MM.1S (cell line): ENCODE results near the gene KCTD5.

Experiments used
- DNase-seq: peaks from one replicate; pipeline ENCODE4 v3.0.0-alpha.2; 2015
- H2AFZ ChIP-seq: fragments of 300-600 bp; sonication (generic); 2 replicates; pipeline ENCODE4 v1.6.0; 2016; ENCODE audit warnings: antibody characterized with exemption, low read length
- H3F3A ChIP-seq: fragments of 300-600 bp; sonication (generic); 2 replicates; pipeline ENCODE4 v1.6.1; 2016; ENCODE audit warnings: mild to moderate bottlenecking, antibody characterized with exemption, low read length, moderate library complexity, mixed read lengths; ENCODE audit not compliant: insufficient read depth
- H3K27ac ChIP-seq: fragments of 300-600 bp; sonication (generic); 2 replicates; pipeline ENCODE4 v1.5.1; 2016; ENCODE audit warnings: mild to moderate bottlenecking, low read length
- H3K27me3 ChIP-seq: fragments of 300-600 bp; sonication (generic); replicated peaks from 2 replicates; pipeline ENCODE4 v1.6.0; 2016; ENCODE audit warnings: low read length; ENCODE audit not compliant: insufficient read depth
- H3K36me3 ChIP-seq: fragments of 300-600 bp; sonication (generic); replicated peaks from 2 replicates; pipeline ENCODE4 v1.6.1; 2016; ENCODE audit warnings: mild to moderate bottlenecking, low read length, mixed read lengths; ENCODE audit not compliant: insufficient read depth
- H3K4me1 ChIP-seq: fragments of 300-600 bp; sonication (generic); 2 replicates; pipeline ENCODE4 v1.6.1; 2016; ENCODE audit warnings: low read length, mixed read lengths
- H3K4me2 ChIP-seq: fragments of 300-600 bp; sonication (generic); 2 replicates; pipeline ENCODE4 v1.6.0; 2016; ENCODE audit warnings: low read depth, low read length
- H3K4me3 ChIP-seq: fragments of 300-600 bp; sonication (generic); 2 replicates; pipeline ENCODE4 v1.5.1; 2016; ENCODE audit warnings: low read length, mixed read lengths
- H3K79me2 ChIP-seq: fragments of 300-600 bp; sonication (generic); 2 replicates; pipeline ENCODE4 v1.6.1; 2016; ENCODE audit warnings: mixed run types, low read length, mixed read lengths
- H3K9ac ChIP-seq: fragments of 300-600 bp; sonication (generic); 2 replicates; pipeline ENCODE4 v1.6.1; 2016; ENCODE audit warnings: low read length, mixed read lengths
- H3K9me2 ChIP-seq: fragments of 300-600 bp; sonication (generic); replicated peaks from 2 replicates; pipeline ENCODE4 v1.6.1; 2016; ENCODE audit warnings: mild to moderate bottlenecking, low read length, mixed read lengths; ENCODE audit not compliant: insufficient read depth
- H3K9me3 ChIP-seq: fragments of 300-600 bp; sonication (generic); replicated peaks from 2 replicates; pipeline ENCODE4 v1.6.1; 2016; ENCODE audit warnings: mild to moderate bottlenecking, low read length, mixed read lengths; ENCODE audit not compliant: insufficient read depth
- H4K20me1 ChIP-seq: fragments of 300-600 bp; sonication (generic); 2 replicates; pipeline ENCODE4 v1.6.1; 2016; ENCODE audit warnings: mild to moderate bottlenecking, low read length, moderate library complexity, mixed read lengths; ENCODE audit not compliant: insufficient read depth
- EZH2 ChIP-seq: fragments of 300-600 bp; sonication (generic); optimal IDR thresholded peaks from 2 replicates; pipeline ENCODE3; 2017; ENCODE audit warnings: low read depth, mild to moderate bottlenecking, antibody characterized with exemption, low read length, mixed read lengths
- EZH2phosphoT487 ChIP-seq: fragments of 300-600 bp; sonication (generic); IDR thresholded peaks from 2 replicates; pipeline ENCODE4 v1.6.1; 2018; ENCODE audit warnings: antibody characterized with exemption, low read length
- TF ChIP-seq, protein P1 (sequence below): fragments of 300-600 bp; sonication (generic); IDR thresholded peaks from 2 replicates; pipeline ENCODE4 v1.5.1; 2016; ENCODE audit warnings: antibody characterized with exemption, low read length, mixed read lengths

The KCTD5 gene

DNA sequence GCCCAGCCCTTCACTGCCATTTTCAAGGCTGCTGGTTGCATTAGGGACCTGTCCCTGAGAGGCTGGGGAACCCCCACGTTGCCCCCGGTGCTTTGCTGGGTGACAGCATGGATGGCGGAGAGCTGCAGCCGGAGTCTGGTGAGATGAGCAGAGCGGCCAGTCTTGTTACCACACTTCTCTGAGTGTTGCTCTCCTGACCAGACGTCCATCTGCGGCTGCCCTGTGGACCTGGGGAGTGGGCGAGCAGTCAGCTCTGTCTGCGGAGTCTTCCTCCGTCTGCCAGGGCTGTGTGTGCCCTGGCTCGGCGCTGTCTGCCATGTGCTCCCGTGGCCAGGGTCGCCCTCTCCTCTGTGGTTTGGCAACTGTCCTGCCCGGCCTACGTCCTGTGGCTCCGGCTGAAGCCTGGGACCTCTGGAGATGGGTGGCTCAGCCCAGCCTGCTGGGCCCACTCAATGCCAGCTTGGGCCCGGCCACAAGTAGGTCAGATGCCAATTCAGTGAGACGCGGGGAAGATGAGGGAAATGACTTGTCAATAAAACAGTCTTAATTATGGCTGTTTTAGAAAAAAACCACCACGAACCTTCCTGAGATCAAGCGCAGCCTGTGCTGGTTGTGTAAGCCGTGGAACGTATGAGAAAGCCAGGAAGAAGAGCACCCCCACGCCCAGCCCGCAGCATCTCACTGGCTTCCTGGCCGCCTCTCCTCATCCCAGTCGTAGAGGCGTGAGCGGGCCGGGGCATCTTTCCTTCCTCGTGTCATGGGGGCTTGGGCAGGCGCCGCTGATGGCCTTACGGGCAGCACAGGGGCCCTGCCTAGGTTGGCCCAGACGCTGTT lies 7.9 kb downstream of the KCTD5 start:
- H3K4me3 ChIP-seq, result no peak overlapping the region
- H3K4me1 ChIP-seq, result peaks cover 7% of the 10 kb centered on the region
- no peaks in the 10 kb centered on the region for H4K20me1 ChIP-seq
- no peak overlapping the region for H3K4me2 ChIP-seq
- no peaks in the 10 kb centered on the region for H3K27me3 ChIP-seq
- H3K79me2 ChIP-seq, result peaks cover 51% of the 10 kb centered on the region
- TF ChIP-seq EZH2phosphoT487, result no peak
- TF ChIP-seq, protein P1, sequence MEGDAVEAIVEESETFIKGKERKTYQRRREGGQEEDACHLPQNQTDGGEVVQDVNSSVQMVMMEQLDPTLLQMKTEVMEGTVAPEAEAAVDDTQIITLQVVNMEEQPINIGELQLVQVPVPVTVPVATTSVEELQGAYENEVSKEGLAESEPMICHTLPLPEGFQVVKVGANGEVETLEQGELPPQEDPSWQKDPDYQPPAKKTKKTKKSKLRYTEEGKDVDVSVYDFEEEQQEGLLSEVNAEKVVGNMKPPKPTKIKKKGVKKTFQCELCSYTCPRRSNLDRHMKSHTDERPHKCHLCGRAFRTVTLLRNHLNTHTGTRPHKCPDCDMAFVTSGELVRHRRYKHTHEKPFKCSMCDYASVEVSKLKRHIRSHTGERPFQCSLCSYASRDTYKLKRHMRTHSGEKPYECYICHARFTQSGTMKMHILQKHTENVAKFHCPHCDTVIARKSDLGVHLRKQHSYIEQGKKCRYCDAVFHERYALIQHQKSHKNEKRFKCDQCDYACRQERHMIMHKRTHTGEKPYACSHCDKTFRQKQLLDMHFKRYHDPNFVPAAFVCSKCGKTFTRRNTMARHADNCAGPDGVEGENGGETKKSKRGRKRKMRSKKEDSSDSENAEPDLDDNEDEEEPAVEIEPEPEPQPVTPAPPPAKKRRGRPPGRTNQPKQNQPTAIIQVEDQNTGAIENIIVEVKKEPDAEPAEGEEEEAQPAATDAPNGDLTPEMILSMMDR, result no peak
- no peak for TF ChIP-seq EZH2
- no peak overlapping the region for H3K27ac ChIP-seq
- H3F3A ChIP-seq, result peaks cover 13% of the 10 kb centered on the region
- H2AFZ ChIP-seq, result no peak overlapping the region
- no peak overlapping the region for H3K9ac ChIP-seq
- DNase-seq, result no peak
- no peaks in the 10 kb centered on the region for H3K9me2 ChIP-seq
- H3K36me3 ChIP-seq, result no peaks in the 10 kb centered on the region; the same call in 1 of the 2 replicates
- H3K9me3 ChIP-seq, result no peaks in the 10 kb centered on the region

DNA sequence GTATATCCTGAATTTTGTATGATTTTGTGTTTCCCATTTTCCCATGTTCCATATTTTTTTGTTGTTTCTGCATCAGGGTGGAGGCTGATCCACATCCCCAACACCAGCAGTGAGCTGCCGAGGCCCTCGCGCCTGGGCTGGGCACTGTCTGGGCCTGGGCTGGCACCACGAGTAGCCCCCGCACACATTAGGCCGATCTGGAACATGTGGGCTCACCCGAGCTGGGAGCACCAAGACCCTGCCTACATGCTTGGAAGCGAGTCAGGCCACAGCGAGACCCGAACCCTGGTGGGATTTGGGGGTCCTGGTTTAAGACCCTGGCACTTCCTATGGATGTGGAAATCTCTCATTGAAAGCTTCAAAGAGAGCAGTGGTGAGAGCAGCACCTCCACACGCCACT lies 8.5 kb downstream of the KCTD5 start:
- no peak for DNase-seq
- Histone ChIP-seq H3K9me3 (no peaks in the 10 kb centered on the region), H3K27me3 (no peaks in the 10 kb centered on the region), H3K4me3 (no peak overlapping the region), H3K36me3 (no peaks in the 10 kb centered on the region; the same call in 1 of the 2 replicates), H3K4me1 (peaks cover 7% of the 10 kb centered on the region), H3K79me2 (peaks cover 51% of the 10 kb centered on the region), H3F3A (peaks cover 13% of the 10 kb centered on the region), H4K20me1 (no peaks in the 10 kb centered on the region), H3K9me2 (no peaks in the 10 kb centered on the region), H3K9ac (no peak overlapping the region), H2AFZ (no peak overlapping the region), H3K27ac (no peak overlapping the region), H3K4me2 (no peak overlapping the region)
- TF ChIP-seq, protein P1, result no peak
- no peak for TF ChIP-seq EZH2phosphoT487
- TF ChIP-seq EZH2, result no peak

DNA sequence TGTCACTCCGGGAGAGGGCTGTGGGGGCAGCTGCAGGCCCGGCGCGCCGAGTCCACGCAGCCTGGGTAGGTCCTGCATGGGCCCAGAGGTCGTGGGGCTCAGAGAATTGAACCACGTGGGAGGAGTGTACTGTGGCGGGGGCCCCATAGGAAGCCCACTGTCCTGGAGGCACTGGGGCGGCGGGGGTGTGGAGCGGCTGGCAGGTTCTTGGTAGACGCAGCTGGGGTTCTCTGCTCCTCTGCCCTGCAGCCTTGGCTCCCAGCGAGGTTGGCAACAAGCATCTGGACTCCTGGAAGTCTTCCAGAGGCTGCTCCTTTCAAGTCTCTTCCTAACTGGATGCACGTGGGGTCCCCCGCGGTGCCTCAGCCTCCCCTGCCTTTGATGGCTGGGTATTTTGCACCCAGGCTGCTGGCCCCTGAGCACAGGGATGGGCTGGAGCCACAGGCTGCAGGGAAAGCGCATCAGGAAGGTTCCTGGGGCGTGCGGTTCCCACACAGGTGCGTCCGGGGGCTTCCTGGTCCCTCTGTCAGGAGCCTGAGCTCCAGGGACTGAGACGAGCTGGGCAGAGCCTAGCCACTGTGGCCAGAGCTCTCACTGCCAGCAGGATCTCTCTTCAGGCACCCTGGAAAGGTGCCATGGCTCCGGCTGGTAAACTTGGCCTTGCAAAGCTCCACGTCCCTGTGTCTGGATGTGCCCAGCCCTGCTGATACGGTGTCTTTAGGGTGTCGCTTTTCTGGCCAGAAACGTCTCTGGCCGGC lies 9.3 kb downstream of the KCTD5 start:
- H3K27ac ChIP-seq, result no peak overlapping the region
- H3K4me2 ChIP-seq, result no peak overlapping the region
- DNase-seq, result no peak
- TF ChIP-seq EZH2phosphoT487, result no peak
- TF ChIP-seq, protein P1, result no peak
- TF ChIP-seq EZH2, result no peak
- no peaks in the 10 kb centered on the region for H3K27me3 ChIP-seq
- H3K9me3 ChIP-seq, result no peaks in the 10 kb centered on the region
- H3K9ac ChIP-seq, result no peak overlapping the region
- peaks cover 7% of the 10 kb centered on the region for H3K4me1 ChIP-seq
- peaks cover 51% of the 10 kb centered on the region for H3K79me2 ChIP-seq
- H4K20me1 ChIP-seq, result no peaks in the 10 kb centered on the region
- peaks cover 13% of the 10 kb centered on the region for H3F3A ChIP-seq
- no peak overlapping the region for H3K4me3 ChIP-seq
- no peaks in the 10 kb centered on the region for H3K9me2 ChIP-seq
- H2AFZ ChIP-seq, result no peak overlapping the region
- H3K36me3 ChIP-seq, result no peaks in the 10 kb centered on the region; the same call in 1 of the 2 replicates
